ENCODE results near the gene SRRM4. TPM values are rescaled to one million over a fixed set of nuclear protein-coding genes. Genes with fewer than 3 reads are reported as not detected.

The SRRM4 gene
- total and polyA plus RNA-seq, 2 experiments from 2014 or later: 0.53 to 0.63 TPM

GRCh38 chr12:119020406-119021360, 39.3 kb downstream of the SRRM4 start:
- H3K4me2 ChIP-seq: peak overlapping the region; percentile 56
- Mint-ChIP-seq H3K27ac (peak overlapping the region; percentile 61; the same call in 1 of the 2 replicates), H3K27me3 (ENCODE audit: insufficient read depth, low read depth, poor library complexity) (peaks cover 10% of the 10 kb centered on the region), H3K4me3 (peak overlapping the region; percentile 29; the same call in 2 of the 3 replicates), H3K9me3 (no peaks in the 10 kb centered on the region; the same call in 1 of the 3 replicates), H3K36me3 (ENCODE audit: low read depth) (peaks cover 6% of the 10 kb centered on the region; the same call in 2 of the 3 replicates), H3K4me1 (peaks cover 41% of the 10 kb centered on the region)
- peak overlapping the region; percentile 19; the same call in 1 of the 2 replicates for H3K4me3 ChIP-seq
- no peaks in the 10 kb centered on the region for H4K20me1 ChIP-seq (replicated peaks; ENCODE audit: insufficient read depth)
- ATAC-seq: peak; percentile 97
- H3K27me3 ChIP-seq (ENCODE audit: insufficient read depth): no peaks in the 10 kb centered on the region
- H3K27ac ChIP-seq (ENCODE audit: low read depth): no peak overlapping the region
- peaks cover 25% of the 10 kb centered on the region for H3K4me1 ChIP-seq (ENCODE audit: insufficient read depth)
- H3K9me2 ChIP-seq (ENCODE audit: insufficient read depth): 0 out of 2 replicates have a peak, but pooled peaks cover 2% of the 10 kb centered on the region
- TF ChIP-seq, protein P1, sequence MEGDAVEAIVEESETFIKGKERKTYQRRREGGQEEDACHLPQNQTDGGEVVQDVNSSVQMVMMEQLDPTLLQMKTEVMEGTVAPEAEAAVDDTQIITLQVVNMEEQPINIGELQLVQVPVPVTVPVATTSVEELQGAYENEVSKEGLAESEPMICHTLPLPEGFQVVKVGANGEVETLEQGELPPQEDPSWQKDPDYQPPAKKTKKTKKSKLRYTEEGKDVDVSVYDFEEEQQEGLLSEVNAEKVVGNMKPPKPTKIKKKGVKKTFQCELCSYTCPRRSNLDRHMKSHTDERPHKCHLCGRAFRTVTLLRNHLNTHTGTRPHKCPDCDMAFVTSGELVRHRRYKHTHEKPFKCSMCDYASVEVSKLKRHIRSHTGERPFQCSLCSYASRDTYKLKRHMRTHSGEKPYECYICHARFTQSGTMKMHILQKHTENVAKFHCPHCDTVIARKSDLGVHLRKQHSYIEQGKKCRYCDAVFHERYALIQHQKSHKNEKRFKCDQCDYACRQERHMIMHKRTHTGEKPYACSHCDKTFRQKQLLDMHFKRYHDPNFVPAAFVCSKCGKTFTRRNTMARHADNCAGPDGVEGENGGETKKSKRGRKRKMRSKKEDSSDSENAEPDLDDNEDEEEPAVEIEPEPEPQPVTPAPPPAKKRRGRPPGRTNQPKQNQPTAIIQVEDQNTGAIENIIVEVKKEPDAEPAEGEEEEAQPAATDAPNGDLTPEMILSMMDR (conservative IDR thresholded peaks at IDR 0.05; ENCODE audit: low read depth in 2 of 2): peak; percentile 92 to 98
- TF ChIP-seq EZH2 (IDR thresholded peaks at IDR 0.05; ENCODE audit: low read depth, unreplicated experiment): no peak
- H3K79me2 ChIP-seq (replicated peaks; ENCODE audit: insufficient read depth): no peaks in the 10 kb centered on the region
- no peaks in the 10 kb centered on the region for H3K36me3 ChIP-seq (ENCODE audit: insufficient read depth)
- H2AFZ ChIP-seq: peak overlapping the region; percentile 56
- DNase-seq (ENCODE audit: low spot score): peak; percentile 97
- no peaks in the 10 kb centered on the region for H3F3A ChIP-seq (replicated peaks; ENCODE audit: low read depth)

- Histone ChIP-seq H3K79me2 (replicated peaks; ENCODE audit: insufficient read depth) (no peaks in the 10 kb centered on the region), H2AFZ (no peak overlapping the region), H3K36me3 (ENCODE audit: insufficient read depth) (no peaks in the 10 kb centered on the region), H3K27ac (ENCODE audit: low read depth) (no peak overlapping the region), H3K4me1 (ENCODE audit: insufficient read depth) (peaks cover 13% of the 10 kb centered on the region), H3F3A (replicated peaks; ENCODE audit: low read depth) (no peaks in the 10 kb centered on the region), H3K4me3 (no peak overlapping the region), H3K4me2 (no peak overlapping the region), H3K9me2 (ENCODE audit: insufficient read depth) (peaks cover 3% of the 10 kb centered on the region; the same call in 1 of the 2 replicates), H3K27me3 (ENCODE audit: insufficient read depth) (no peaks in the 10 kb centered on the region), H4K20me1 (replicated peaks; ENCODE audit: insufficient read depth) (no peaks in the 10 kb centered on the region)
- Mint-ChIP-seq H3K4me3 (no peak overlapping the region), H3K27ac (no peak overlapping the region), H3K9me3 (no peaks in the 10 kb centered on the region; the same call in 1 of the 3 replicates), H3K4me1 (peaks cover 16% of the 10 kb centered on the region), H3K27me3 (ENCODE audit: insufficient read depth, low read depth, poor library complexity) (peaks cover 10% of the 10 kb centered on the region), H3K36me3 (ENCODE audit: low read depth) (peaks cover 9% of the 10 kb centered on the region; the same call in 2 of the 3 replicates)
- TF ChIP-seq, protein P2, sequence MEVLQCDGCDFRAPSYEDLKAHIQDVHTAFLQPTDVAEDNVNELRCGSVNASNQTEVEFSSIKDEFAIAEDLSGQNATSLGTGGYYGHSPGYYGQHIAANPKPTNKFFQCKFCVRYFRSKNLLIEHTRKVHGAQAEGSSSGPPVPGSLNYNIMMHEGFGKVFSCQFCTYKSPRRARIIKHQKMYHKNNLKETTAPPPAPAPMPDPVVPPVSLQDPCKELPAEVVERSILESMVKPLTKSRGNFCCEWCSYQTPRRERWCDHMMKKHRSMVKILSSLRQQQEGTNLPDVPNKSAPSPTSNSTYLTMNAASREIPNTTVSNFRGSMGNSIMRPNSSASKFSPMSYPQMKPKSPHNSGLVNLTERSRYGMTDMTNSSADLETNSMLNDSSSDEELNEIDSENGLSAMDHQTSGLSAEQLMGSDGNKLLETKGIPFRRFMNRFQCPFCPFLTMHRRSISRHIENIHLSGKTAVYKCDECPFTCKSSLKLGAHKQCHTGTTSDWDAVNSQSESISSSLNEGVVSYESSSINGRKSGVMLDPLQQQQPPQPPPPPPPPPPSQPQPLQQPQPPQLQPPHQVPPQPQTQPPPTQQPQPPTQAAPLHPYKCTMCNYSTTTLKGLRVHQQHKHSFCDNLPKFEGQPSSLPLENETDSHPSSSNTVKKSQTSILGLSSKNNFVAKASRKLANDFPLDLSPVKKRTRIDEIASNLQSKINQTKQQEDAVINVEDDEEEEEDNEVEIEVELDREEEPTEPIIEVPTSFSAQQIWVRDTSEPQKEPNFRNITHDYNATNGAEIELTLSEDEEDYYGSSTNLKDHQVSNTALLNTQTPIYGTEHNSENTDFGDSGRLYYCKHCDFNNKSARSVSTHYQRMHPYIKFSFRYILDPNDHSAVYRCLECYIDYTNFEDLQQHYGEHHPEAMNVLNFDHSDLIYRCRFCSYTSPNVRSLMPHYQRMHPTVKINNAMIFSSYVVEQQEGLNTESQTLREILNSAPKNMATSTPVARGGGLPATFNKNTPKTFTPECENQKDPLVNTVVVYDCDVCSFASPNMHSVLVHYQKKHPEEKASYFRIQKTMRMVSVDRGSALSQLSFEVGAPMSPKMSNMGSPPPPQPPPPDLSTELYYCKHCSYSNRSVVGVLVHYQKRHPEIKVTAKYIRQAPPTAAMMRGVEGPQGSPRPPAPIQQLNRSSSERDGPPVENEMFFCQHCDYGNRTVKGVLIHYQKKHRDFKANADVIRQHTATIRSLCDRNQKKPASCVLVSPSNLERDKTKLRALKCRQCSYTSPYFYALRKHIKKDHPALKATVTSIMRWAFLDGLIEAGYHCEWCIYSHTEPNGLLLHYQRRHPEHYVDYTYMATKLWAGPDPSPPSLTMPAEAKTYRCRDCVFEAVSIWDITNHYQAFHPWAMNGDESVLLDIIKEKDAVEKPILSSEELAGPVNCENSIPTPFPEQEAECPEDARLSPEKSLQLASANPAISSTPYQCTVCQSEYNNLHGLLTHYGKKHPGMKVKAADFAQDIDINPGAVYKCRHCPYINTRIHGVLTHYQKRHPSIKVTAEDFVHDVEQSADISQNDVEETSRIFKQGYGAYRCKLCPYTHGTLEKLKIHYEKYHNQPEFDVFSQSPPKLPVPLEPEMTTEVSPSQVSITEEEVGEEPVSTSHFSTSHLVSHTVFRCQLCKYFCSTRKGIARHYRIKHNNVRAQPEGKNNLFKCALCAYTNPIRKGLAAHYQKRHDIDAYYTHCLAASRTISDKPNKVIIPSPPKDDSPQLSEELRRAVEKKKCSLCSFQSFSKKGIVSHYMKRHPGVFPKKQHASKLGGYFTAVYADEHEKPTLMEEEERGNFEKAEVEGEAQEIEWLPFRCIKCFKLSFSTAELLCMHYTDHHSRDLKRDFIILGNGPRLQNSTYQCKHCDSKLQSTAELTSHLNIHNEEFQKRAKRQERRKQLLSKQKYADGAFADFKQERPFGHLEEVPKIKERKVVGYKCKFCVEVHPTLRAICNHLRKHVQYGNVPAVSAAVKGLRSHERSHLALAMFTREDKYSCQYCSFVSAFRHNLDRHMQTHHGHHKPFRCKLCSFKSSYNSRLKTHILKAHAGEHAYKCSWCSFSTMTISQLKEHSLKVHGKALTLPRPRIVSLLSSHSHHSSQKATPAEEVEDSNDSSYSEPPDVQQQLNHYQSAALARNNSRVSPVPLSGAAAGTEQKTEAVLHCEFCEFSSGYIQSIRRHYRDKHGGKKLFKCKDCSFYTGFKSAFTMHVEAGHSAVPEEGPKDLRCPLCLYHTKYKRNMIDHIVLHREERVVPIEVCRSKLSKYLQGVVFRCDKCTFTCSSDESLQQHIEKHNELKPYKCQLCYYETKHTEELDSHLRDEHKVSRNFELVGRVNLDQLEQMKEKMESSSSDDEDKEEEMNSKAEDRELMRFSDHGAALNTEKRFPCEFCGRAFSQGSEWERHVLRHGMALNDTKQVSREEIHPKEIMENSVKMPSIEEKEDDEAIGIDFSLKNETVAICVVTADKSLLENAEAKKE (CRISPR knock-in tag; IDR thresholded peaks at IDR 0.05): no peak
- TF ChIP-seq CREB1 (CRISPR knock-in tag; IDR thresholded peaks at IDR 0.05; ENCODE audit: low read depth): no peak
- ATAC-seq (no peak), DNase-seq (ENCODE audit: low spot score) (no peak)
Observed at GRCh38 chr12:119024356-119024755, 43.0 kb downstream of the SRRM4 start.
